GM23338 (cell line): ENCODE measurements around the gene SLC17A5. TPM values are rescaled to one million over a fixed set of nuclear protein-coding genes. Genes with fewer than 3 reads are reported as not detected.

Experiments
- ATAC-seq: fragments of 200-7000 bp; cut with Tn5 transposase; 3 replicates; pipeline ENCODE4 v1.9.1; 2020
- DNase-seq: peaks from one replicate; pipeline ENCODE4 v3.0.0-alpha.2; 2015; ENCODE audit warnings: low spot score
- H2AFZ ChIP-seq: fragments of 200-600 bp; sonication (generic); 2 replicates; pipeline ENCODE4 v1.8.0; 2016; ENCODE audit warnings: antibody characterized with exemption, mild to moderate bottlenecking, moderate library complexity
- H3F3A ChIP-seq: fragments of 200-600 bp; sonication (generic); replicated peaks from 2 replicates; pipeline ENCODE4 v1.8.0; 2017; ENCODE audit warnings: antibody characterized with exemption, mixed run types, low read depth
- H3K27ac ChIP-seq: fragments of 200-600 bp; sonication (generic); 2 replicates; pipeline ENCODE4 v1.6.1; 2016; ENCODE audit warnings: low read depth
- H3K27me3 ChIP-seq: fragments of 200-600 bp; sonication (generic); 2 replicates; pipeline ENCODE4 v1.8.0; 2016; ENCODE audit warnings: mild to moderate bottlenecking, mixed run types, moderate library complexity; ENCODE audit not compliant: insufficient read depth
- H3K36me3 ChIP-seq: fragments of 200-600 bp; sonication (generic); 2 replicates; pipeline ENCODE4 v1.8.0; 2016; ENCODE audit warnings: mild to moderate bottlenecking; ENCODE audit not compliant: insufficient read depth
- H3K4me1 ChIP-seq: fragments of 200-600 bp; sonication (generic); 2 replicates; pipeline ENCODE4 v1.8.0; 2016; ENCODE audit warnings: mild to moderate bottlenecking, moderate library complexity; ENCODE audit not compliant: insufficient read depth
- H3K4me2 ChIP-seq: fragments of 200-600 bp; sonication (generic); 2 replicates; pipeline ENCODE4 v1.7.1; 2017; ENCODE audit warnings: mixed run types
- H3K4me3 ChIP-seq: fragments of 200-600 bp; sonication (generic); 2 replicates; pipeline ENCODE4 v1.6.1; 2016; ENCODE audit warnings: mixed run types
- H3K79me2 ChIP-seq: fragments of 200-600 bp; sonication (generic); replicated peaks from 2 replicates; pipeline ENCODE4 v1.8.0; 2017; ENCODE audit warnings: mild to moderate bottlenecking; ENCODE audit not compliant: insufficient read depth
- H3K9me2 ChIP-seq: fragments of 200-600 bp; sonication (generic); 2 replicates; pipeline ENCODE4 v1.8.0; 2017; ENCODE audit not compliant: insufficient read depth
- H4K20me1 ChIP-seq: fragments of 200-600 bp; sonication (generic); replicated peaks from 2 replicates; pipeline ENCODE4 v1.8.0; 2017; ENCODE audit warnings: mild to moderate bottlenecking; ENCODE audit not compliant: insufficient read depth
- H3K27ac Mint-ChIP-seq: 2 replicates; pipeline ENCODE4 v1.8.0; 2020; ENCODE audit warnings: inconsistent platforms, mild to moderate bottlenecking, moderate library complexity, mixed read lengths
- H3K27me3 Mint-ChIP-seq: 3 replicates; pipeline ENCODE4 v1.8.0; 2022; ENCODE audit warnings: low read depth, mild to moderate bottlenecking, moderate library complexity, mixed read lengths, inconsistent platforms; ENCODE audit not compliant: insufficient read depth, poor library complexity
- H3K36me3 Mint-ChIP-seq: 3 replicates; pipeline ENCODE4 v1.8.0; 2021; ENCODE audit warnings: low read depth, mild to moderate bottlenecking, inconsistent platforms, moderate library complexity, mixed read lengths
- H3K4me1 Mint-ChIP-seq: 3 replicates; pipeline ENCODE4 v1.8.0; 2020; ENCODE audit warnings: mild to moderate bottlenecking, inconsistent platforms, mixed read lengths
- H3K4me3 Mint-ChIP-seq: 3 replicates; pipeline ENCODE4 v1.8.0; 2021; ENCODE audit warnings: moderate library complexity, mild to moderate bottlenecking, inconsistent platforms, mixed read lengths
- H3K9me3 Mint-ChIP-seq: 3 replicates; pipeline ENCODE4 v1.8.0; 2020; ENCODE audit warnings: moderate library complexity, mild to moderate bottlenecking, inconsistent platforms, mixed read lengths
- CREB1 ChIP-seq: fragments of 250-450 bp; sonication (Bioruptor Pico); IDR thresholded peaks from 2 replicates; pipeline ENCODE4 v1.5.0; 2020; ENCODE audit warnings: low read depth, mild to moderate bottlenecking, moderate library complexity
- CTCF ChIP-seq, 2 experiments: fragments of 200-600 bp in 1 of 2; sonication (generic) in 1 of 2; conservative IDR thresholded peaks; 2 replicates each; pipeline versions ENCODE4 v1.5.1 to v1.6.1; 2016 to 2017; ENCODE audit warnings: antibody characterized with exemption in 2 of 2, low read depth in 2 of 2, mild to moderate bottlenecking in 2 of 2, moderate library complexity in 1 of 2
- ETS1 ChIP-seq: IDR thresholded peaks from 2 replicates; pipeline ENCODE4 v1.6.1; 2016; ENCODE audit warnings: antibody characterized with exemption
- EZH2 ChIP-seq: fragments of 200-600 bp; sonication (generic); IDR thresholded peaks from one replicate; pipeline ENCODE4 v1.8.0; 2017; ENCODE audit warnings: antibody characterized with exemption, mild to moderate bottlenecking, low read depth; ENCODE audit not compliant: unreplicated experiment
- EZH2phosphoT487 ChIP-seq: fragments of 200-600 bp; sonication (generic); IDR thresholded peaks from one replicate; pipeline ENCODE4 v1.8.1; 2018; ENCODE audit warnings: antibody characterized with exemption; ENCODE audit not compliant: unreplicated experiment
- JUNB ChIP-seq: IDR thresholded peaks from one replicate; pipeline ENCODE4 v1.6.1; 2016; ENCODE audit warnings: antibody characterized with exemption; ENCODE audit not compliant: unreplicated experiment
- NANOG ChIP-seq: IDR thresholded peaks from 2 replicates; pipeline ENCODE4 v1.6.1; 2016; ENCODE audit warnings: antibody characterized with exemption, borderline replicate concordance
- POLR2AphosphoS5 ChIP-seq: IDR thresholded peaks from 2 replicates; pipeline ENCODE4 v1.6.1; 2016; ENCODE audit warnings: antibody characterized with exemption, low read depth
- STAT1 ChIP-seq: IDR thresholded peaks from one replicate; pipeline ENCODE4 v1.6.1; 2016; ENCODE audit warnings: antibody characterized with exemption; ENCODE audit not compliant: unreplicated experiment
- ZNF114 ChIP-seq: fragments of 250-450 bp; sonication (Bioruptor Pico); IDR thresholded peaks from 2 replicates; pipeline ENCODE4 v1.5.0; 2020; ENCODE audit warnings: mild to moderate bottlenecking, moderate library complexity
- ZNF462 ChIP-seq: fragments of 250-450 bp; sonication (Bioruptor Pico); IDR thresholded peaks from 2 replicates; pipeline ENCODE4 v1.5.0; 2020; ENCODE audit warnings: mild to moderate bottlenecking, moderate library complexity
- polyA plus RNA-seq: library from polyadenylated mRNA; unstranded; fragments of >200 nt; fragmentation: Nextera tagmentation; extraction: Ambion mirVana; gene quantifications from 2 replicates; pipeline ENCODE4 v1.2.1, GENCODE V29; 2016
- total RNA-seq: library from RNA; depleted of rRNA; stranded (reverse); fragments of >200 nt; shearing (Covaris generic); gene quantifications from 2 replicates; pipeline ENCODE4 v1.2.3, GENCODE V29; 2014

SLC17A5 gene
- total and polyA plus RNA-seq, 2 experiments from 2014 or later, result 9.2 to 17.7 TPM

- TF ChIP-seq ZNF462 (CRISPR knock-in tag) (no peak), ZNF114 (CRISPR knock-in tag) (no peak), CTCF (conservative IDR thresholded peaks at IDR 0.05; ENCODE audit: low read depth in 2 of 2) (no peak), ETS1 (no peak), JUNB (no peak)
Observed at GRCh38 chr6:73636048-73636447, 17.7 kb downstream of the SLC17A5 start (continued).

GRCh38 chr6:73632346-73632745, 21.4 kb downstream of the SLC17A5 start:
- peaks cover 18% of the 10 kb centered on the region; the same call in 2 of the 3 replicates for H3K36me3 Mint-ChIP-seq
- TF ChIP-seq EZH2phosphoT487 (no peak), POLR2AphosphoS5 (no peak), CREB1 (no peak), STAT1 (no peak), EZH2 (no peak), JUNB (no peak), NANOG (no peak)

More at GRCh38 chr6:73632346-73632745, 21.4 kb downstream of the SLC17A5 start:
- H3K4me2 ChIP-seq, result no peak overlapping the region
- no peak for ATAC-seq
- Mint-ChIP-seq H3K27ac (no peak overlapping the region), H3K4me3 (no peak overlapping the region), H3K9me3 (no peaks in the 10 kb centered on the region), H3K4me1 (no peaks in the 10 kb centered on the region), H3K27me3 (no peaks in the 10 kb centered on the region)
- H3K9me2 ChIP-seq, result no peaks in the 10 kb centered on the region
- H3K4me3 ChIP-seq, result no peak overlapping the region
- no peak for DNase-seq
- no peaks in the 10 kb centered on the region for H3K27me3 ChIP-seq
- H4K20me1 ChIP-seq, result no peaks in the 10 kb centered on the region
- H3K4me1 ChIP-seq, result no peaks in the 10 kb centered on the region
- H2AFZ ChIP-seq, result no peak overlapping the region
- H3K36me3 ChIP-seq, result peaks cover 17% of the 10 kb centered on the region
- no peak overlapping the region for H3K27ac ChIP-seq
- no peaks in the 10 kb centered on the region for H3K79me2 ChIP-seq
- H3F3A ChIP-seq, result 0 out of 2 replicates have a peak, but pooled peaks cover 3% of the 10 kb centered on the region
